HCT116 (cell line): Measurements from ENCODE around the gene TTLL4. TPM values are rescaled to one million over a fixed set of nuclear protein-coding genes. Genes with fewer than 3 reads are reported as not detected.

Experiments used
- ATAC-seq: fragments of 200-7000 bp; cut with Tn5 transposase; 2 replicates; pipeline ENCODE4 v1.9.1; 2020; ENCODE audit warnings: mild to moderate bottlenecking, moderate library complexity
- BruUV-seq: library from RNA; stranded (reverse); fragments of 400-500 nt; replicated peaks from 2 replicates; lab custom pipeline; 2021; lab: Mats Ljungman, UMichigan
- CTCF ChIA-PET: fragments of 300-600 bp; sonication (Branson Sonifier 250); formaldehyde crosslinking; loops from one replicate; lab custom pipeline; 2021; ENCODE audit warnings: antibody characterized with exemption; lab: Charles Lee
- POLR2A ChIA-PET: fragments of 300-600, 350-600 bp; sonication (Branson Sonifier 250); formaldehyde crosslinking; loops from one replicate; lab custom pipeline; 2021; ENCODE audit warnings: antibody characterized with exemption; lab: Charles Lee
- RAD21 ChIA-PET, 2 experiments: fragments of 300-600 bp; sonication (Branson Sonifier 250); formaldehyde crosslinking; loops; one replicate each; lab custom pipeline; 2023; ENCODE audit warnings: low total read pairs in 2 of 2; ENCODE audit not compliant: uncharacterized antibody in 2 of 2, unreplicated experiment in 2 of 2, low non-redundant PET in 1 of 2; lab: Charles Lee
- DNase-seq: peaks from one replicate; pipeline ENCODE4 v3.0.0-alpha.2; 2010; ENCODE audit warnings: low read depth, low spot score
- H2AFZ ChIP-seq: fragments of 200-600 bp; shearing (Covaris generic), sonication (generic); 2 replicates; pipeline ENCODE4 v1.6.1; 2017; ENCODE audit warnings: low read depth, mixed run types, mixed read lengths, antibody characterized with exemption, low read length; ENCODE audit not compliant: poor library complexity, severe bottlenecking
- H3K27ac ChIP-seq: 2 replicates; pipeline ENCODE4 v1.5.1; 2012; ENCODE audit warnings: low read depth, low read length
- H3K27me3 ChIP-seq: fragments of 200-600 bp; sonication (generic); 2 replicates; pipeline ENCODE4 v1.6.1; 2016; ENCODE audit warnings: mixed run types, low read length, mixed read lengths; ENCODE audit not compliant: insufficient read depth
- H3K36me3 ChIP-seq, 2 experiments: fragments of 200-500 bp in 1 of 2; fragments of 200-600 bp in 1 of 2; sonication (Bioruptor generic) in 1 of 2; sonication (generic) in 1 of 2; 2 replicates each; pipeline versions ENCODE4 v1.5.1 to v1.6.1; 2014 to 2016; ENCODE audit warnings: low read length in 2 of 2, inconsistent platforms in 1 of 2, mixed read lengths in 1 of 2, mixed run types in 1 of 2; ENCODE audit not compliant: insufficient read depth in 2 of 2, control insufficient read depth in 1 of 2
- H3K4me1 ChIP-seq, 2 experiments: fragments of 200-600 bp in 1 of 2; sonication (generic) in 1 of 2; 2 replicates each; pipeline versions ENCODE4 v1.5.1 to v1.6.1; 2012 to 2017; ENCODE audit warnings: low read length in 2 of 2, inconsistent platforms in 1 of 2, mild to moderate bottlenecking in 1 of 2, mixed read lengths in 1 of 2, mixed run types in 1 of 2, moderate library complexity in 1 of 2; ENCODE audit not compliant: insufficient read depth in 2 of 2, control insufficient read depth in 1 of 2
- H3K4me2 ChIP-seq: fragments of 200-600 bp; sonication (generic); 2 replicates; pipeline ENCODE4 v1.6.1; 2017; ENCODE audit warnings: mixed run types, low read length, mixed read lengths
- H3K4me3 ChIP-seq, 2 experiments: fragments of 200-600 bp in 1 of 2; sonication (generic) in 1 of 2; replicated peaks in 1 of 2; 2 replicates each; pipeline ENCODE4 v1.5.1; 2011 to 2016; ENCODE audit warnings: low read length in 2 of 2, control low read depth in 1 of 2, low read depth in 1 of 2, mild to moderate bottlenecking in 1 of 2, mixed read lengths in 1 of 2, mixed run types in 1 of 2
- H3K79me2 ChIP-seq: fragments of 200-600 bp; sonication (generic); 2 replicates; pipeline ENCODE4 v1.6.1; 2017; ENCODE audit warnings: mild to moderate bottlenecking, mixed run types, low read length, moderate library complexity, mixed read lengths; ENCODE audit not compliant: insufficient read depth
- H3K9ac ChIP-seq: fragments of 200-600 bp; sonication (generic); 2 replicates; pipeline ENCODE4 v1.6.1; 2016; ENCODE audit warnings: low read length, mixed read lengths
- H3K9me2 ChIP-seq: fragments of 200-600 bp; sonication (generic), shearing (Covaris generic); 2 replicates; pipeline ENCODE4 v1.6.1; 2017; ENCODE audit warnings: mixed run types, mild to moderate bottlenecking, moderate library complexity; ENCODE audit not compliant: insufficient read depth
- H3K9me3 ChIP-seq, 2 experiments: fragments of 200-500 bp in 1 of 2; fragments of 200-600 bp in 1 of 2; sonication (Bioruptor generic) in 1 of 2; sonication (generic) in 1 of 2; 2 replicates each; pipeline ENCODE4 v1.6.1; 2014 to 2017; ENCODE audit warnings: low read length in 2 of 2, mixed read lengths in 2 of 2, inconsistent platforms in 1 of 2, low read depth in 1 of 2, mild to moderate bottlenecking in 1 of 2, mixed run types in 1 of 2, moderate library complexity in 1 of 2; ENCODE audit not compliant: control insufficient read depth in 1 of 2, insufficient read depth in 1 of 2
- H4K20me1 ChIP-seq: fragments of 200-600 bp; sonication (generic), shearing (Covaris generic); 2 replicates; pipeline ENCODE4 v1.6.1; 2017; ENCODE audit warnings: mixed run types, mild to moderate bottlenecking, moderate library complexity; ENCODE audit not compliant: insufficient read depth
- CBX3 ChIP-seq: IDR thresholded peaks from 2 replicates; pipeline ENCODE4 v1.6.1; 2012; ENCODE audit warnings: low read depth
- CEBPB ChIP-seq: IDR thresholded peaks from 2 replicates; pipeline ENCODE4 v1.6.1; 2012; ENCODE audit warnings: low read depth
- CTCF ChIP-seq, 3 experiments: fragments of 200-600 bp in 1 of 3; sonication (generic) in 1 of 3; IDR thresholded peaks in 2 of 3; conservative IDR thresholded peaks in 1 of 3; 2 replicates each; pipeline ENCODE4 v1.5.1; 2012 to 2017; ENCODE audit warnings: low read depth in 2 of 3, low read length in 2 of 3, antibody characterized with exemption in 1 of 3, borderline replicate concordance in 1 of 3, control low read depth in 1 of 3, mild to moderate bottlenecking in 1 of 3, mixed read lengths in 1 of 3, mixed run types in 1 of 3, moderate library complexity in 1 of 3; ENCODE audit not compliant: insufficient read depth in 1 of 3
- EGR1 ChIP-seq: IDR thresholded peaks from 2 replicates; pipeline ENCODE4 v1.6.1; 2012; ENCODE audit warnings: low read depth
- EZH2phosphoT487 ChIP-seq: fragments of 200-600 bp; IDR thresholded peaks from 2 replicates; pipeline ENCODE4 v1.6.1; 2018; ENCODE audit warnings: antibody characterized with exemption, borderline replicate concordance
- POLR2AphosphoS5 ChIP-seq: IDR thresholded peaks from 2 replicates; pipeline ENCODE4 v1.6.1; 2011; ENCODE audit warnings: mild to moderate bottlenecking, low read depth, low read length, moderate library complexity
- RAD21 ChIP-seq: IDR thresholded peaks from 2 replicates; pipeline ENCODE4 v1.6.1; 2012; ENCODE audit warnings: low read depth, mild to moderate bottlenecking
- SP1 ChIP-seq: IDR thresholded peaks from 2 replicates; pipeline ENCODE4 v1.6.1; 2012; ENCODE audit warnings: low read depth
- TCF7L2 ChIP-seq: IDR thresholded peaks from 2 replicates; pipeline ENCODE4 v1.7.0; 2011; ENCODE audit warnings: borderline replicate concordance, inconsistent platforms; ENCODE audit not compliant: insufficient read depth, insufficient read length; ENCODE audit errors: extremely low read depth
- YY1 ChIP-seq: IDR thresholded peaks from 2 replicates; pipeline ENCODE4 v1.6.1; 2011; ENCODE audit warnings: low read length, low read depth, moderate library complexity, mild to moderate bottlenecking; ENCODE audit not compliant: insufficient replicate concordance; ENCODE audit errors: extremely low read depth
- ZFX ChIP-seq: fragments of 450-650 bp; IDR thresholded peaks from 2 replicates; pipeline ENCODE4 v1.6.1; 2017
- intact Hi-C: fragments of 100-400 bp; cut with micrococcal nuclease; formaldehyde crosslinking; loops from 2 replicates; pipeline ENCODE4 v1.10.0; 2022
- total RNA-seq: library from RNA; stranded (reverse); gene quantifications from one replicate; pipeline ENCODE4 v1.2.1, GENCODE V29; 2021; ENCODE audit not compliant: unreplicated experiment
- TF ChIP-seq, protein P1 (sequence below): IDR thresholded peaks from 2 replicates; pipeline ENCODE4 v1.6.1; 2012

TTLL4 gene
- total RNA-seq, 1 experiment from 2014 or later, result 53.0 TPM

GRCh38 chr2:218786133-218786532 lies 75.5 kb downstream of the TTLL4 start:
- ChIA-PET RAD21 (no interaction called here), POLR2A (no interaction called here), CTCF (no interaction called here)
- Histone ChIP-seq H3K27me3 (no peaks in the 10 kb centered on the region), H2AFZ (no peak overlapping the region), H3K4me2 (no peak overlapping the region), H3K9me2 (no peaks in the 10 kb centered on the region), H3K4me1 (no peaks in the 10 kb centered on the region), H3K9me3 (no peaks in the 10 kb centered on the region), H3K79me2 (no peaks in the 10 kb centered on the region), H3K4me3 (no peak overlapping the region), H3K9ac (no peak overlapping the region), H3K27ac (no peak overlapping the region), H3K36me3 (no peaks in the 10 kb centered on the region), H4K20me1 (no peaks in the 10 kb centered on the region)
- ATAC-seq (no peak), DNase-seq (no peak)
- BruUV-seq, result no TSS peak
- intact Hi-C loops, result no loop called here
- no peak for TF ChIP-seq SP1
- no peak for TF ChIP-seq ZFX
- TF ChIP-seq CEBPB, result no peak
- no peak for TF ChIP-seq EGR1
- no peak for TF ChIP-seq TCF7L2
- TF ChIP-seq EZH2phosphoT487, result no peak
- TF ChIP-seq YY1, result no peak
- TF ChIP-seq POLR2AphosphoS5, result no peak

DNA sequence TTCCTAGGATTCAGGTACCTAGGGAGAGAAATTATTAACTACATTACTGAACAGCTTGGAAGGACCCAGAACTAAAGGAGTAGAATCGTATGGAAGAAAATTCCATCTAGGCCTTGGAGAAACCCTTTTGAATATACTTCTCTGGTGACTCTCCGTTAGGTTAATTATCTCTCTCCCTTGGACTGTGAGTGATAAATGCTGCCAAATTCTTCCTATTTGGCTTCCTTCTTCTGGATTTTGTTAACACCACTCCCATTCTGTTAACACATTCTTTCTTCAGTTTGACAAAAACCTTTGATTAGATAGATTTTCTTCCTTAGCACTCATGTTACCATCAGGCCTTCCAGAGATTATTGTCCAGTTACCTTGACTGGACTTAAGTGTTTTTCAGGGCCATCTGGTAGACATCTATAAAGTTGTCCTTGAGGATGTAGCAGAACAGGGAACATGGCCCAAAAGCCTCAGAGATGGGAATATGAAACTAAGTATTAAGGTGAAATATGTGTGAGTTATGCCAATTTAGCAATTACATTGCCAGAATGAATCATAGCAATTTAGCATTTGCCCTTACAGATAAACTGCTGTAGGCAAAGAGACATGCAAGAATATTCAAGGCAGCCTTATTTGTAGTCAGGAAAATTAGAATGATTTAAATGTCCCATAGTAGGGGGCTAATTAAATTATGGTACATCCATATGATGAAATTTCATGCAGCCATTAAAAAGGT lies 78.1 kb downstream of the TTLL4 start:
- no peak overlapping the region for H3K4me2 ChIP-seq
- no peak overlapping the region for H3K27ac ChIP-seq
- ChIA-PET RAD21 (no interaction called here), POLR2A (no interaction called here), CTCF (no interaction called here)
- no TSS peak for BruUV-seq
- no peak for TF ChIP-seq CTCF (IDR thresholded peaks at IDR 0.05 in 2 of 3, conservative IDR thresholded peaks at IDR 0.05 in 1 of 3; ENCODE audit: borderline replicate concordance in 1 of 3, insufficient read depth in 1 of 3, low read depth in 2 of 3, low read length in 2 of 3)
- TF ChIP-seq, protein P1, sequence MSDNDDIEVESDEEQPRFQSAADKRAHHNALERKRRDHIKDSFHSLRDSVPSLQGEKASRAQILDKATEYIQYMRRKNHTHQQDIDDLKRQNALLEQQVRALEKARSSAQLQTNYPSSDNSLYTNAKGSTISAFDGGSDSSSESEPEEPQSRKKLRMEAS, result no peak
- no peak for TF ChIP-seq RAD21
- TF ChIP-seq TCF7L2, result no peak
- no peak for TF ChIP-seq ZFX
- TF ChIP-seq CBX3, result no peak
- no peak for TF ChIP-seq POLR2AphosphoS5
- no peaks in the 10 kb centered on the region for H3K36me3 ChIP-seq
- DNase-seq (no peak), ATAC-seq (no peak)
- H3K27me3 ChIP-seq, result no peaks in the 10 kb centered on the region
- no peak overlapping the region for H3K4me3 ChIP-seq
- no peaks in the 10 kb centered on the region for H3K9me2 ChIP-seq
- H3K4me1 ChIP-seq, result no peaks in the 10 kb centered on the region
- no peak overlapping the region for H2AFZ ChIP-seq
- no peaks in the 10 kb centered on the region for H3K79me2 ChIP-seq
- no peak overlapping the region for H3K9ac ChIP-seq
- intact Hi-C loops, result no loop called here
- no peaks in the 10 kb centered on the region for H4K20me1 ChIP-seq
- H3K9me3 ChIP-seq, result no peaks in the 10 kb centered on the region
